ENCODE data around the gene SLC6A13. TPM values are rescaled to one million over a fixed set of nuclear protein-coding genes. Genes with fewer than 3 reads are reported as not detected.
A peak's percentile ranks its signal among the peaks of the same experiment; 100 is the strongest.

The SLC6A13 gene
- total and polyA plus RNA-seq, 4 donors, result 0.90 TPM; not detected in 3

GRCh38 chr12:211142-211465 is 51.5 kb downstream of the SLC6A13 start:
- no peaks in the 10 kb centered on the region for H3K27me3 ChIP-seq (ENCODE audit: control insufficient read depth in 1 of 2, insufficient read depth in 2 of 2, low read length in 1 of 2)
- peak in 1 of 2 donors; percentile 24 for DNase-seq
- WGBS, 2 donors, result 92% methylated on average over 3 of the region's 3 CpGs

GRCh38 chr12:210277-211141 is 52.1 kb downstream of the SLC6A13 start:
- Histone ChIP-seq H3K4me3 (ENCODE audit: low read length in 2 of 2) (no peak overlapping the region), H3K27me3 (ENCODE audit: control insufficient read depth in 1 of 2, insufficient read depth in 2 of 2, low read length in 1 of 2) (no peaks in the 10 kb centered on the region), H3K27ac (ENCODE audit: low read depth in 1 of 2, low read length in 2 of 2) (no peak overlapping the region), H3K4me1 (ENCODE audit: control insufficient read depth in 1 of 2, insufficient read depth in 2 of 2, low read length in 2 of 2) (no peaks in the 10 kb centered on the region), H3K9me3 (ENCODE audit: control insufficient read depth, low read length) (no peaks in the 10 kb centered on the region), H3K36me3 (ENCODE audit: control insufficient read depth in 1 of 2, insufficient read depth in 2 of 2, low read length in 1 of 2) (no peaks in the 10 kb centered on the region)
- peak in 1 of 2 donors; percentile 16 for DNase-seq
- ATAC-seq (ENCODE audit: low FRiP score), result no peak
- intact Hi-C loops (cut with DNase I), result no loop called here
- 74 to 77% methylated on average over 16 of the region's 16 CpGs for WGBS, 2 donors

More at GRCh38 chr12:211142-211465, 51.5 kb downstream of the SLC6A13 start:
- intact Hi-C loops (cut with DNase I), result no loop called here
- no peaks in the 10 kb centered on the region for H3K36me3 ChIP-seq (ENCODE audit: control insufficient read depth in 1 of 2, insufficient read depth in 2 of 2, low read length in 1 of 2)
- H3K4me1 ChIP-seq (ENCODE audit: control insufficient read depth in 1 of 2, insufficient read depth in 2 of 2, low read length in 2 of 2), result no peaks in the 10 kb centered on the region
- H3K4me3 ChIP-seq (ENCODE audit: low read length in 2 of 2), result no peak overlapping the region
- ATAC-seq (ENCODE audit: low FRiP score), result no peak
- H3K27ac ChIP-seq (ENCODE audit: low read depth in 1 of 2, low read length in 2 of 2), result no peak overlapping the region
- H3K9me3 ChIP-seq (ENCODE audit: control insufficient read depth, low read length), result no peaks in the 10 kb centered on the region

DNA sequence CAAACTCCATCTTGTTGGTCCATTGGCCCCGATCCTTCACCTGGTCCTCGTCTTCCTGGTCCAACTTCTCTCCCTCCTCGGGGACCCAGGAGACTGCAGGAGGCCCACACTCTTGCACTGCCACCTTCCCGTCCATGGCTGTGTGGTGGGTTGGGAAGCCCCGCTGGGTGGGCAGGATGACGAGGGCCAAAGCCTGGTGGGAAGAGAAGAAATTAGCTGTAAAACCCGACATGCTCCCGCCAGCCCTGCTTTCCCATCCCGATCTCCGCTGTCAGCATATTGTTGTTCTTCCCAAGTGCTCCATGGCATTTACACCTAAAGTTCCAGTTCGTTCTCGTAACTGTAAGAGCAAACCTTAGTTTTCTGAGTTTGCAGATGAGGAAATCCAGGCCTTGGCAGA is 52.8 kb downstream of the SLC6A13 start:
- no peak for DNase-seq
- H3K27me3 ChIP-seq (ENCODE audit: control insufficient read depth in 1 of 2, insufficient read depth in 2 of 2, low read length in 1 of 2), result no peaks in the 10 kb centered on the region
- intact Hi-C loops (cut with DNase I), result no loop called here

DNA sequence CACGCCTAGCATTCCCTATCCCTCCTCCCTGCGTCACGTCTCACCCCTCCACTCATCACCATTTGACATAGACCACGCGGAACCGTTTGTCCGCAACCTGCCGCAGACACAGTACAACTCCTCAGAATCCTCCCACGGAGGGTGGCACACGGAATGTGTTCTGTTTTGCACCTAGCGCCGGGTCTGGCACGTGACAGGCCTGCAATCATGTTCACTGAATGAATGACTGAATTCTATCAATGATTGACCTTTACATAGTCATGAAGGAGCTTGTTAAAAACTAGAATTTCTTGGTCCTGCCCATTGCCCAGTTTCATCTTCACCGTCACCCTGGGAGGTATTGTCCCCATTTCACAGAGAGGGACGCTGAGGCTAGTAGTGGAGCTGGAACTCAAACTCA is 53.4 kb downstream of the SLC6A13 start:
- ATAC-seq (ENCODE audit: low FRiP score), result no peak
- H3K4me1 ChIP-seq (ENCODE audit: control insufficient read depth in 1 of 2, insufficient read depth in 2 of 2, low read length in 2 of 2), result no peaks in the 10 kb centered on the region
- 77 to 90% methylated on average over 15 of the region's 15 CpGs for WGBS, 2 donors
- H3K27ac ChIP-seq (ENCODE audit: low read depth in 1 of 2, low read length in 2 of 2), result no peak overlapping the region
- no peak overlapping the region for H3K4me3 ChIP-seq (ENCODE audit: low read length in 2 of 2)
- no peaks in the 10 kb centered on the region for H3K27me3 ChIP-seq (ENCODE audit: control insufficient read depth in 1 of 2, insufficient read depth in 2 of 2, low read length in 1 of 2)
- intact Hi-C loops (cut with DNase I), result no loop called here
- no peaks in the 10 kb centered on the region for H3K9me3 ChIP-seq (ENCODE audit: control insufficient read depth, low read length)
- H3K36me3 ChIP-seq (ENCODE audit: control insufficient read depth in 1 of 2, insufficient read depth in 2 of 2, low read length in 1 of 2), result no peaks in the 10 kb centered on the region
- no peak for DNase-seq

More for the DNA sequence above, 52.8 kb downstream of the SLC6A13 start:
- ATAC-seq (ENCODE audit: low FRiP score), result no peak
- 90 to 91% methylated on average over 12 of the region's 12 CpGs for WGBS, 2 donors
- Histone ChIP-seq H3K4me1 (ENCODE audit: control insufficient read depth in 1 of 2, insufficient read depth in 2 of 2, low read length in 2 of 2) (no peaks in the 10 kb centered on the region), H3K9me3 (ENCODE audit: control insufficient read depth, low read length) (no peaks in the 10 kb centered on the region), H3K36me3 (ENCODE audit: control insufficient read depth in 1 of 2, insufficient read depth in 2 of 2, low read length in 1 of 2) (no peaks in the 10 kb centered on the region), H3K4me3 (ENCODE audit: low read length in 2 of 2) (no peak overlapping the region), H3K27ac (ENCODE audit: low read depth in 1 of 2, low read length in 2 of 2) (no peak overlapping the region)

DNA sequence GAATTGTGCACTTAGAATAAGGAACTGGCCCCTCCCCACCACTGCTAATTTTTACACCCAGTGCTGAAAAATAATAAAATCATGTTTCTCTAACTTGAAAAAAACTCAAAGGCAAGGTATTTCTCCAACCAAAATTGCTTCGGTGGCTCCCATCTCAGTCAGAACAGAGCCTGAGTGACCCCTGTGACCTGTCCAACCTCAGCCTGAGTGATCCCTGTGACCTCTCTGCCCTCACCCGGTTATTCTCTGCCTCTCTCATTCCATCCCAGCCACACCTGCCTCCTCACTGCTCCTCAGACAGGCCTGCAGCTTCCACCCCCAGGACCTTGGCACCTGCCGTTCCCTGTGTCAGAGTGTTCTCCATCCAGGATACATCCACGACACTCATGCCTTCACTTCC is 53.8 kb downstream of the SLC6A13 start:
- Histone ChIP-seq H3K4me1 (ENCODE audit: control insufficient read depth in 1 of 2, insufficient read depth in 2 of 2, low read length in 2 of 2) (no peaks in the 10 kb centered on the region), H3K36me3 (ENCODE audit: control insufficient read depth in 1 of 2, insufficient read depth in 2 of 2, low read length in 1 of 2) (no peaks in the 10 kb centered on the region), H3K9me3 (ENCODE audit: control insufficient read depth, low read length) (no peaks in the 10 kb centered on the region), H3K27ac (ENCODE audit: low read depth in 1 of 2, low read length in 2 of 2) (no peak overlapping the region), H3K4me3 (ENCODE audit: low read length in 2 of 2) (no peak overlapping the region), H3K27me3 (ENCODE audit: control insufficient read depth in 1 of 2, insufficient read depth in 2 of 2, low read length in 1 of 2) (no peaks in the 10 kb centered on the region)
- WGBS, 2 donors, result 69 to 76% methylated on average over 4 of the region's 4 CpGs
- DNase-seq (no peak), ATAC-seq (ENCODE audit: low FRiP score) (no peak)
- intact Hi-C loops (cut with DNase I), result no loop called here

DNA sequence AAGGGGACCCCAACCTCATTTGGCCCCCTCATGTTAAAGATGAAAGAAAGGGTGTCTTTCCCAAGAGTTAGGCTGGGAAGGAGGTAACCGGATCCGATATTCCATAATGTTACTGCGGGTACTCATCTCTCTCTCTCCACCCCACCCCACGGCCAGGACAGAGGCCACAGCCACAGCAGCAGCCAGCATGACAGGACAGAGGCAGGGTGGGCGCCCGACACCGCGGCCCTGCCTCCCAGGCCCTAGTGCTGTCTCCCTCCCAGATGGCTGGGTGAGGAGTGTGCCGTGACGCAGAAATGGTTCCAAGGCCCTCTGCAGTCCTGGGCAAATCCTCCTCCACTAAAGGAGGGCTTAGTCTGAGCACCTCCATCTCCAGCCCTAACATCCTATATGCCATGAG is 54.8 kb downstream of the SLC6A13 start:
- Histone ChIP-seq H3K27ac (ENCODE audit: low read depth in 1 of 2, low read length in 2 of 2) (no peak overlapping the region), H3K36me3 (ENCODE audit: control insufficient read depth in 1 of 2, insufficient read depth in 2 of 2, low read length in 1 of 2) (no peaks in the 10 kb centered on the region), H3K27me3 (ENCODE audit: control insufficient read depth in 1 of 2, insufficient read depth in 2 of 2, low read length in 1 of 2) (no peaks in the 10 kb centered on the region), H3K4me1 (ENCODE audit: control insufficient read depth in 1 of 2, insufficient read depth in 2 of 2, low read length in 2 of 2) (no peaks in the 10 kb centered on the region), H3K4me3 (ENCODE audit: low read length in 2 of 2) (no peak overlapping the region), H3K9me3 (ENCODE audit: control insufficient read depth, low read length) (no peaks in the 10 kb centered on the region)
- DNase-seq (peak in 1 of 2 donors; percentile 43), ATAC-seq (ENCODE audit: low FRiP score) (no peak)
- WGBS, 2 donors, result 81 to 88% methylated on average over 10 of the region's 10 CpGs
- intact Hi-C loops (cut with DNase I), result no loop called here

DNA sequence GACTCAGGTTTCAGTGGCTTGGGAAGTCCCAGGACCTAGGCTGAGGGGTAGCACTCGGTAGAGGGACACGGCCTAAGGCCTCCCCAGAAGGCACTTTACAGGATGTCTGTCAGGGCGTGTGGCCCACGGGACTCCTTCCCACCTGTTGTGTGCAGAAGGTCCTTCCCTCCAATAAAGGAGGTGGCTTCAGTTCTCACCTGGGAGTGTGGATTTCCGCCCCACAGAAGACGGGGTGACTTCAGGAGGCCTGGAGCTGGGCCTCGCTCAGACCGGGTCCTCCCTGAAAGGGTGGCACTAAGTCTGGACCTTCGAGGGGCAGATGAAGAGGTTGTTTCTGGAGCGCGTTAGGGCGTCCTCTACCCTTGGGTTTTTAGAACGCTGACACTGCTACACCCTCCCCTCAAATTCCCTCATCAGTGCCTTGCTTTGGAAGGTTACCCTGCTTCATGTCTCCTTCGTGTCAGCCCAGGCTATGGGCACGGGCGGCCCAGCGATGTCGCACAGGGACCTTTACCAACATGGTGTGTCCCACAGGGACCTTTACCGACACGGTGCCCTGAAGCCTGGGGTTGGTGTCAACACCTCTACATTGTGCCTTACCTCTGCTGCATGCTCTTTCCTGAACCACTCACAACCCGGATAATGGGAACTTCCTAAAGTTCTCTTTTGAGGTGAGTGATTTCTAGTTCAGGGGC is 55.7 kb downstream of the SLC6A13 start:
- Histone ChIP-seq H3K36me3 (ENCODE audit: control insufficient read depth in 1 of 2, insufficient read depth in 2 of 2, low read length in 1 of 2) (no peaks in the 10 kb centered on the region), H3K27me3 (ENCODE audit: control insufficient read depth in 1 of 2, insufficient read depth in 2 of 2, low read length in 1 of 2) (no peaks in the 10 kb centered on the region), H3K9me3 (ENCODE audit: control insufficient read depth, low read length) (no peaks in the 10 kb centered on the region), H3K4me1 (ENCODE audit: control insufficient read depth in 1 of 2, insufficient read depth in 2 of 2, low read length in 2 of 2) (no peaks in the 10 kb centered on the region), H3K4me3 (ENCODE audit: low read length in 2 of 2) (no peak overlapping the region), H3K27ac (ENCODE audit: low read depth in 1 of 2, low read length in 2 of 2) (no peak overlapping the region)
- WGBS, 2 donors, result 90 to 92% methylated on average over 21 of the region's 21 CpGs
- ATAC-seq (ENCODE audit: low FRiP score) (no peak), DNase-seq (peak in 1 of 2 donors; percentile 56)
- intact Hi-C loops (cut with DNase I), result no loop called here

DNA sequence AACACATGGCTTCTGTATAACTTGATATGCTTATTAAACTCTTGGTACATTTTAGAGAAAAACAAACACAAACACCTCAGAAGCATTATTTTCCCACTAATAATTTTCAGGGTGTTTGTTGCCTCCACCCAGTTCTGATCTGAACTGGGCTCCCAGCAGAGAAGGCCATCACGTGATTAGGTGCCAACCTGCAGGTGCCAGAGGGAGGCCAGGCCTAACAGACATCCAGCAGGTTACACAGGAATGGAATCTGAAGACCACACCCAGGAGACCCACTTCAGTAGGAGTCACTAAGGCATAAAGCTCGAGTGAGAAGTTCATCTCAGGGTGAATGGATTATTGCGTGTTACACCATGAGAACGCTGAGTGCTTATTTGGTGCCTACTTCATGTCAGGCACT is 57.6 kb downstream of the SLC6A13 start:
- DNase-seq (peak in 1 of 2 donors; percentile 10), ATAC-seq (ENCODE audit: low FRiP score) (no peak)
- no peak overlapping the region for H3K27ac ChIP-seq (ENCODE audit: low read depth in 1 of 2, low read length in 2 of 2)
- 87 to 88% methylated on average over 4 of the region's 4 CpGs for WGBS, 2 donors
- no peaks in the 10 kb centered on the region for H3K9me3 ChIP-seq (ENCODE audit: control insufficient read depth, low read length)
- intact Hi-C loops (cut with DNase I), result no loop called here
- no peaks in the 10 kb centered on the region for H3K36me3 ChIP-seq (ENCODE audit: control insufficient read depth in 1 of 2, insufficient read depth in 2 of 2, low read length in 1 of 2)
- H3K4me3 ChIP-seq (ENCODE audit: low read length in 2 of 2), result no peak overlapping the region
- H3K4me1 ChIP-seq (ENCODE audit: control insufficient read depth in 1 of 2, insufficient read depth in 2 of 2, low read length in 2 of 2), result no peaks in the 10 kb centered on the region
- no peaks in the 10 kb centered on the region for H3K27me3 ChIP-seq (ENCODE audit: control insufficient read depth in 1 of 2, insufficient read depth in 2 of 2, low read length in 1 of 2)

DNA sequence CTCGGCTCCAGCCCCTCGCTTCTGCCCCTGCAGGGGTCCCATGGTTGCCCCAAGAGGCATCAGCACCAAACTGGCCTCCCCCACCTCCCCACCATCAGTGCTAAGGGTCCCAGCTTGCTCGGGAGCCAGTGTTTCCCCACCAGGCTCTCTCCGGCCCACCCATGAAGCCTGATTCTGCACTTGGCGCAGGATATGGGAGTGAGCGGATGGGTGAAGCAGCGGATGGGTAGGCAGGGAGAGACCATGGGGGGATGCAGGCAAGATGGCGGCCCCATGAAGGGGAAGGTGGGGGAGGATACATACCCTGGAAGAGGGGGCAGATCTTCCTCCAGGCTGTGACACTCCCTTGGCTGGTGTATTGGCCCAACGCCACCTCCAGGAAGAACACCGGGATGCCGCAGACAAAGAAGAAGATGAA is 58.4 kb downstream of the SLC6A13 start:
- DNase-seq (peak in 1 of 2 donors; percentile 59), ATAC-seq (ENCODE audit: low FRiP score) (no peak)
- H3K4me3 ChIP-seq (ENCODE audit: low read length in 2 of 2), result no peak overlapping the region
- no peaks in the 10 kb centered on the region for H3K36me3 ChIP-seq (ENCODE audit: control insufficient read depth in 1 of 2, insufficient read depth in 2 of 2, low read length in 1 of 2)
- H3K27me3 ChIP-seq (ENCODE audit: control insufficient read depth in 1 of 2, insufficient read depth in 2 of 2, low read length in 1 of 2), result no peaks in the 10 kb centered on the region
- WGBS, 2 donors, result 86 to 89% methylated on average over 11 of the region's 11 CpGs
- H3K4me1 ChIP-seq (ENCODE audit: control insufficient read depth in 1 of 2, insufficient read depth in 2 of 2, low read length in 2 of 2), result no peaks in the 10 kb centered on the region
- intact Hi-C loops (cut with DNase I), result no loop called here
- no peaks in the 10 kb centered on the region for H3K9me3 ChIP-seq (ENCODE audit: control insufficient read depth, low read length)
- H3K27ac ChIP-seq (ENCODE audit: low read depth in 1 of 2, low read length in 2 of 2), result no peak overlapping the region

All from aorta (tissue), 5 donors.